Coronary artery (tissue), 2 donors: ENCODE results near the gene KHDC1L.
A peak's percentile ranks its signal among the peaks of the same experiment; 100 is the strongest.
"Not testable (repeated sequence)": the region's sequence is repeated elsewhere in the genome, so short reads cannot be mapped to it uniquely, and the experiment has no call there.

ENCODE experiments used
- DNase-seq: peaks from one replicate; pipeline ENCODE4 v3.0.0-alpha.2; 2017; ENCODE audit warnings: low spot score
- H3K27ac ChIP-seq, 2 donors: fragments of 200-600 bp; sonication (generic); one replicate each; pipeline ENCODE4 v1.5.1; 2016 to 2019
- H3K4me3 ChIP-seq: fragments of 200-600 bp; sonication (generic); 2 replicates; pipeline ENCODE4 v1.5.1; 2016; ENCODE audit warnings: mild to moderate bottlenecking, moderate library complexity
- CTCF ChIP-seq: fragments of 200-600 bp; sonication (generic); IDR thresholded peaks from one replicate; pipeline ENCODE4 v1.5.1; 2019; ENCODE audit warnings: antibody characterized with exemption

Gene KHDC1L

GRCh38 chr6:73225396-73225795 lies at the start of gene KHDC1L:
TSS of gene KHDC1L (minus strand) at chr6:73225496. CDS start at chr6:73225408, 88 bp downstream.
- no peak for DNase-seq
- Histone ChIP-seq H3K4me3 (no peak within 1 kb of the TSS), H3K27ac (no peak within 1 kb of the TSS)
- TF ChIP-seq CTCF: no peak

- H3K4me3 ChIP-seq, DNase-seq, H3K27ac ChIP-seq: not testable (repeated sequence)
These were observed 44.0 kb upstream of the KHDC1L start for GRCh38 chr6:73269296-73269695.

GRCh38 chr6:73268896-73269295 lies 43.6 kb upstream of the KHDC1L start:
- DNase-seq, H3K27ac ChIP-seq, H3K4me3 ChIP-seq: not testable (repeated sequence)

- no peak for TF ChIP-seq CTCF
- no peak for DNase-seq
- Histone ChIP-seq H3K27ac (no peak overlapping the region), H3K4me3 (no peak overlapping the region)
These were observed 39.1 kb upstream of the KHDC1L start for GRCh38 chr6:73264446-73264845.

- no peak for DNase-seq
- H3K4me3 ChIP-seq: peak overlapping the region; percentile 92
- H3K27ac ChIP-seq: no peak overlapping the region
- no peak for TF ChIP-seq CTCF
These were observed 38.2 kb upstream of the KHDC1L start for GRCh38 chr6:73263570-73263909.

- TF ChIP-seq CTCF: no peak
- Histone ChIP-seq H3K27ac (peak within 1 kb of the TSS; percentile 25 to 64), H3K4me3 (peak within 1 kb of the TSS; percentile 92)
- no peak for DNase-seq
These were observed 37.6 kb upstream of the KHDC1L start, which contains the start of gene KHDC1 for GRCh38 chr6:73262671-73263569. TSS of gene KHDC1 (minus strand) at chr6:73263196. CDS start at chr6:73242517, 20,679 bp downstream.

GRCh38 chr6:73258721-73259120 lies 33.4 kb upstream of the KHDC1L start:
- no peak for TF ChIP-seq CTCF
- DNase-seq: no peak
- no peak overlapping the region for H3K4me3 ChIP-seq
- no peak overlapping the region for H3K27ac ChIP-seq

GRCh38 chr6:73254323-73254722 lies 29.0 kb upstream of the KHDC1L start:
- H3K4me3 ChIP-seq, DNase-seq, H3K27ac ChIP-seq: not testable (repeated sequence)
